Measurements from ENCODE around the gene RPL7A. TPM values are rescaled to one million over a fixed set of nuclear protein-coding genes. Genes with fewer than 3 reads are reported as not detected.

Gene RPL7A
- total and polyA plus RNA-seq, 2 of the 13 experiments (the other 11 are each of a cell fraction or from before 2014, with no cell fraction given) = 2,401 to 2,938 TPM

- TF ChIP-seq MXD1 (CRISPR knock-in tag; IDR thresholded peaks at IDR 0.05) (no peak), BHLHE40 (IDR thresholded peaks at IDR 0.05; ENCODE audit: low read length) (no peak), TARDBP (CRISPR knock-in tag; IDR thresholded peaks at IDR 0.05) (peak; percentile 38; the same call in 1 of the 2 replicates), ZNF570 (CRISPR knock-in tag; IDR thresholded peaks at IDR 0.05; ENCODE audit: borderline replicate concordance) (no peak), MNT (IDR thresholded peaks at IDR 0.05) (no peak), DMAP1 (CRISPR knock-in tag; IDR thresholded peaks at IDR 0.05) (no peak), ZMYM2 (CRISPR knock-in tag; IDR thresholded peaks at IDR 0.05) (peak; percentile 54; the same call in 1 of the 2 replicates), ZBTB44 (CRISPR knock-in tag; IDR thresholded peaks at IDR 0.05) (no peak), KMT2B (CRISPR knock-in tag; IDR thresholded peaks at IDR 0.05) (no peak), ZBTB49 (CRISPR knock-in tag; IDR thresholded peaks at IDR 0.05; ENCODE audit: borderline replicate concordance) (no peak), ZUFSP (CRISPR knock-in tag; IDR thresholded peaks at IDR 0.05; ENCODE audit: borderline replicate concordance) (no peak), BRCA1 (CRISPR knock-in tag; IDR thresholded peaks at IDR 0.05) (no peak), TBL1XR1 (IDR thresholded peaks at IDR 0.05; ENCODE audit: borderline replicate concordance, low read length, partially characterized antibody) (no peak), HCFC1 (IDR thresholded peaks at IDR 0.05; ENCODE audit: low read depth, low read length) (no peak), ZNF263 (CRISPR knock-in tag; IDR thresholded peaks at IDR 0.05) (peak; percentile 96), MTF2 (CRISPR knock-in tag; IDR thresholded peaks at IDR 0.05; ENCODE audit: borderline replicate concordance) (no peak), ZNF251 (CRISPR knock-in tag; IDR thresholded peaks at IDR 0.05) (no peak), MEIS2 (CRISPR knock-in tag; IDR thresholded peaks at IDR 0.05) (no peak), GPBP1L1 (CRISPR knock-in tag; IDR thresholded peaks at IDR 0.05) (no peak), ZNF614 (CRISPR knock-in tag; IDR thresholded peaks at IDR 0.05; ENCODE audit: borderline replicate concordance) (peak; percentile 22; the same call in 1 of the 2 replicates), GABPA (IDR thresholded peaks at IDR 0.05; ENCODE audit: low read depth, low read length) (no peak), GABPA (CRISPR knock-in tag; IDR thresholded peaks at IDR 0.05; ENCODE audit: low read depth) (peak; percentile 21; the same call in 1 of the 2 replicates)
Observed at GRCh38 chr9:133351908-133352634, 4.1 kb downstream of the RPL7A start (continued).

Data from HepG2 (cell line).